Activated CD8-positive, alpha-beta memory T cell treated with anti-CD3 and anti-CD28 coated beads, Interleukin-2, amount 50 U/mL, for 1 hour (primary cell): ENCODE results near the gene TXNDC11.
A peak's percentile ranks its signal among the peaks of the same experiment; 100 is the strongest.

ENCODE experiments used
- DNase-seq: peaks from one replicate; pipeline ENCODE4 v3.0.0-alpha.2; 2020; ENCODE audit errors: extremely low read depth

The TXNDC11 gene

DNA sequence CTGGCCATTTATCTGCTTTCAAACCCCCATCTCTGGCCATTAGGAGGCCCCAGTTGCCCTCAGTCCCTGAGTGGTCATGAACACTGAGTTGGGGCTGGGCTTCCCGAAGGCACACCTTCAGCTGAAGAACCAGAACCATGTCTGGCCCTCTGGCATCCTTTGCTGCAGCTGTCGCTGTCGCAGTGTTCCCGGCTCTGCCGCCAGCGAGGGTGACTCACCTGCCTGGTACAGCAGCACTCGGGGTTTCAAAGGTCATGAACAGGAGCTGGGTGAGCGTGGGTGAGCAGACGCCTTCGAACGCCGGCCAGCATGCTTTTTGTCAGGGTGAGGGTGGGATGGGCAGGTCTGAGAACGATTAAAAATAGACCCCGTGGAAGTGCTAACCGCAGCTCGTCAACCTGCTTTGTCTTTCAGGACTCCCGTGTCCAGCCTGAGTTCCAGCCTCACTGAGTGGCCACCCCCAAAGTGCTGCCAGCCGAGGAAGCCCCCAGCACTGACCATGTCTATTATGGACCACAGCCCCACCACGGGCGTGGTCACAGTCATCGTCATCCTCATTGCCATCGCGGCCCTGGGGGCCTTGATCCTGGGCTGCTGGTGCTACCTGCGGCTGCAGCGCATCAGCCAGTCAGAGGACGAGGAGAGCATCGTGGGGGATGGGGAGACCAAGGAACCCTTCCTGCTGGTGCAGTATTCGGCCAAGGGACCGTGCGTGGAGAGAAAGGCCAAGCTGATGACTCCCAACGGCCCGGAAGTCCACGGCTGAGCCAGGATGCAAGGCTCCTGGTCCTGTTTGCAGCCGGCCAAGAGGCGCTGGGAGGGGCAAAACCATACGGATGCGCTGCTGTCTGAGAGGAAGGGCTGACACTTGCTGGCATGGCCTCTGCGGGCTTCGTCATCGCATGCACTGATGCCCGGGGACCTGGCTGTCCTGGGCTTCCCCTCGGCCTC is 66.8 kb downstream of the TXNDC11 start:
- no peak for DNase-seq

DNA sequence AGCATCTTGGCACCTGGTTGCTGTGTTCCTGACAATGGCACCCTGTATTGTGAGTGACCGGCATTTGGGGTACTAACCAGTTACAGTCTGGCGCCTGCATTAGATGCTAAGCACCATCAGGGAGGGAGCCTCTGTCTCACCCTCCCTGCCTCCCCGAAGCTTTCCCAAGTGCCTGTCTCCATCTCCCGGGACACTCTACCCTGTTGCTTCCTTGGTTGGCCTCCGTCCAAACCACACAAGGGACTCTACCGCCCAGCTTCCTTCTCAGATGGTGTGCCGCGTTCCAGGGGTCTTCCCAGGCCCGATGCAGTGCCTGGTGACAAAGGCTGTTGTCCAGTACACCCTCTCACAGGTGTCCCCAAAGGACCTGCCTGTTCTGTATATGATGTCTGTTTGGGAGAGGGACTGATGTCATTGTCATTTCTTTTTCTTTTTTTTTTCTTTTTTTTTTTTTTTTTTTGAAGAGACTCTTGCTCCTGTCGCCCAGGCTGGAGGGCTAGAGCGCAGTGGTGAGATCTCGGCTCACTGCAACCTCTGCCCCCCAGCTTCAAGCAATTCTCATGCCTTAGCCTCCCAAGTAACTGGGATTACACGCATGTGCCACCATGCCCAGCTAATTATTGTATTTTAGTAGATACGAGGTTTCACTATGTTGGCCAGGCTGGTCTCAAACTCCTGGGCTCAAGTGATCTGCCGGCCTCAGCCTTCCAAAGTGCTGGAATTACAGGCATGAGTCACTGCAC is 67.7 kb downstream of the TXNDC11 start:
- no peak for DNase-seq

DNA sequence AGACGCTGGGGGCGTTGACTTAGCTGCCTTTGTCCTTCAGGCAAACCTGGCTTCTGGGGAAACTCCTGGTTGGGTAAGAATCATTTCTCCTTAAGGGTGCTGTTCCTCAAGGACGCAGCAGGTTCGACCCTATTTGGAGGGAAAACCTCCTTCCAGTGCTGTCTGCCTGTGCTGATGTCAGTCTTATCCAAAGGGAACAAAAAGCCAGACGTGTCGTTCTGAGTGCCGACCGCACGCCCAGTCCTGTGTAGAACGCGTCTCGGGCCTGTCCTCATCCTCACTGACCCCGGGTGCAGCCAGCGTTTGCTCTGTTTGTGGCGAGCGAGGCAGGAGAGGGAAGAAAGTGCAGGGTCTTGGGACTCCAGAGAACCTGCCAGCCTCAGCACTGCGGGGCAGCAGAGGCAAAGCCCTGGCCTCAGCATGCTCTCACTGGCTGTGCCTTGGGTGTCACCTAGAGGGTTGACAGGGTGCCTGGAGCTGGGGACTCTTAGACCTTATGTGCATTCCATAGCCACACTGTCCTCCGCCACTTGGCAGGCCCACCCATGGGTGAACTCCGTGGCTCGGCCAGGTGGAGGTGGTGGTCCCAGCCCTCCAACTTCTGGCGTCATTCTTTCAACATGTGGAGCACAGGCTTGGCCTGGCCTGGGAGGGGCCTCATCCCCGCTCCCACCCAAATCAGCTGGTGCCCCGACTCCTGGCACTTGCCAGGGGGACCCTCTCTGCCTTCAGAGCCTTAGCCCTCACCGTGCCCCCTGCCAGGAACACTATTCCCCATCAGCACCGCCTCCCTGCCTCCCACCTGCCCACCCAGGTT is 68.4 kb downstream of the TXNDC11 start:
- no peak for DNase-seq

GRCh38 chr16:11673091-11674000 is 69.3 kb downstream of the TXNDC11 start:
- no peak for DNase-seq

GRCh38 chr16:11672206-11673090 is 70.2 kb downstream of the TXNDC11 start:
- DNase-seq: no peak

DNA sequence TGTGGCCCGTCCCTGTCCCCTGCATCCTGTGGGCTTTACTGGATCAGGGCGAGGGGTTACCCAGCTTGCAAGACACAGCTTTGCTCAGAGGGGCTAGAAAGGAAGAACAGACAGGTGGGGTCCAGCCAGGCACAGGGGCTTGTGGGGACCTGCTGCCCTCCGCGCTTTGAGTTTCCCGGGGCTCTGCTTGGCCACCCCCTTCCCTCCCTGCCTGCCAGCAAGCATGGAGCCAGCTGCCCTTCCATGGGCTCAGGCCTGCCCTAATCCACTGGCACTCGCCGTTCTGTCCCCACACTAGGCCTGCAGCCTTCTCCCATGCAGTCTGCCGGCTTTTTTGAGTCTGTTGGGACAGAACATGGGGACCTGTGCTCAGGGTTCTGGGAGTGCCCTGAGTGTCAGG is 71.0 kb downstream of the TXNDC11 start:
- DNase-seq: no peak

GRCh38 chr16:11671271-11671670 is 71.4 kb downstream of the TXNDC11 start:
- no peak for DNase-seq

DNA sequence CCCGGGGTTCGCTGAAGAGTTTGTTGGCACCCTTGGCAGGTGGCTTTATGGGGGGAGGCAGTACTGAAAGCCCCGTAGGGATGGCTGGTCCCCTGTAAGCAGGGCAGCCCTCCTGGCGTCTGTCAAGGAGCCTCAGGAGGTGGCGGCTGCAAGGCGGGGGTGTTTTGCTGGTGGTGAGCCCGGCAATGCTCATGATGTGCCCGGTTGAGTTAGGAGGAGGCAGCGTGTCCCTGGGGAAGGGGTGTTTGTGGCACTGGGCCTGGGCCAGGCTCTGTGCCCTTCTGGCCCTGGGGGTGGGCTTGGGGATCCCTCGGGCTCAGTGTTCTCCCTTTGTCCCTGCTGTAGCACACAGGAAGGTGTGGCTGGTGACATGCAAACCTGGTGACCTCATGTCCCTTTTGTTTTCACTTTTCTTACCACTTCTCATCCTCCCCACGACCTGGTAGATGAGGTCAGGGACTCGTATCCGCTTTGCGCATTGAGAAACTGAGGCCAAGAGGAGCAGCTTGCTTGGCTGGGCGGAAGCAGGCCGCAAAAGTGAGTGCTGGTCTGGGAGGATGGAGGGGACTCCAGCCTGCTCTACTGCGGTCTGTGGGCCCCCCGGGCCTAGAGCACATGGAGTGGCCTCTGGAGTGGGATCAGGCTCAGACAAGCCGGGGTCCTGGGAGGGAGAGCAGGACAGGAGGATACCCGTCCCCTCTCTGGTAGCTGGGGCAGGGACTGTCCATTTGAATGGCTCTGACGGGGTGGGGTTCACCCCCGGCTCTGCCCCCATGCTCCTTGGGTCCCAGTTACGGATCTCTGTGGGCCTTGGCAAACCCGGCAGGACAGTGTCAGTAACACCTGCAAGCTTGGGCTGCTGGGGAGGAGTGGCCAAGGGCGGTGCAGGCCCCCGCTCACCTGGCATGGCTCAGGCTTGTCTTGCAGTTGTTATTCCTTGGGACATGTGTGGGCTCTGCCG is 72.2 kb downstream of the TXNDC11 start:
- no peak for DNase-seq

- DNase-seq: no peak
Observed at GRCh38 chr16:11669380-11670146, 73.1 kb downstream of the TXNDC11 start.

- no peak for DNase-seq
Observed at GRCh38 chr16:11668623-11669379, 73.9 kb downstream of the TXNDC11 start.

GRCh38 chr16:11667824-11668622 is 74.6 kb downstream of the TXNDC11 start, which contains the start of gene SNN:
Gene SNN (plus strand): TSS chr16:11668455. CDS start chr16:11676060, 7,605 bp downstream.
- DNase-seq: peak; percentile 26

GRCh38 chr16:11667221-11667823 is 75.3 kb downstream of the TXNDC11 start:
- no peak for DNase-seq

GRCh38 chr16:11666103-11667055 is 76.3 kb downstream of the TXNDC11 start:
- DNase-seq: no peak

DNA sequence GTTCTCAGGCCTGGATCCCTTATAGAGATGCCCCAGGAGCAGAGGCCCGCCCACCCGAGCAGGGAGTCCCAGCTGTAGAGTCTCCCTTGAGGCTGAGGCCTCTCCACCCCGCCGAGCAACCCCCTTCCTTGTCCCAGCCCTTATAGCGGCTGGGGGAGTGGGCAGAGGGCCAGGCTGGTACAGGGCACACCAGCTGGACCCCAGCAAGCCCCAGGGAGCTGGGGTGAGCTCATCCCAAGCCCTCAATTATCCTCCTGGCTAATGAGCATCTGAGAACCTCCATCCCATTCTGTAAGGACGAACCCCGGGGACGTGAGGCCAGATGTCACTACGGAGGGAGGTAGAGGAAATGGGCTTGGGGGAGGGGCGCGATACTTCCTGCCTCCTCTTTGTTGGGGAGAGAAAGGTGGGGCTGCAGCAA is 77.6 kb downstream of the TXNDC11 start:
- DNase-seq: no peak

GRCh38 chr16:11662582-11662981 is 80.1 kb downstream of the TXNDC11 start:
- DNase-seq: no peak
